Spleen (tissue), 7 donors: ENCODE results near the gene TYW1B.
"Not testable (repeated sequence)": the region's sequence is repeated elsewhere in the genome, so short reads cannot be mapped to it uniquely, and the experiment has no call there.

Experiments used
- CTCF ChIP-seq, 11 experiments: fragments of 200-600 bp in 7 of 11; fragments of 450-650 bp in 4 of 11; sonication (generic) in 4 of 11; IDR thresholded peaks in 8 of 11; conservative IDR thresholded peaks in 3 of 11; 1 replicate in 7 of 11; 2 replicates in 4 of 11; pipeline versions ENCODE4 v1.4.0 to v1.8.0; 2016 to 2021; ENCODE audit warnings: antibody characterized with exemption in 11 of 11, inconsistent platforms in 4 of 11, mild to moderate bottlenecking in 1 of 11
- POLR2A ChIP-seq, 3 donors: fragments of 450-650 bp; IDR thresholded peaks; one replicate each; pipeline ENCODE4 v1.5.1; 2017; ENCODE audit warnings: antibody characterized with exemption in 3 of 3, mild to moderate bottlenecking in 1 of 3
- donor health status: DM: no; HTN: no; CAD: no; lungs with moderate emphysema.
- donor health status: DM: no; HTN: no; CAD: no.
- donor health status: DM: no; HTN: no; CAD: no.

- TF ChIP-seq POLR2A (IDR thresholded peaks at IDR 0.05); CTCF (IDR thresholded peaks at IDR 0.05 in 8 of 11, conservative IDR thresholded peaks at IDR 0.05 in 3 of 11): not testable (repeated sequence)
Measured at GRCh38 chr7:72670850-72671249, 157.2 kb downstream of the TYW1B start.
